GM10248 (cell line): Measurements from ENCODE around the gene GRIA1.

Source experiments
- CTCF ChIA-PET: fragments of 300-600 bp; sonication (Branson Sonifier 250); formaldehyde crosslinking; extraction: SDS; loops from one replicate; lab custom pipeline; 2021; ENCODE audit warnings: antibody characterized with exemption; lab: Yijun Ruan, JAX
- POLR2A ChIA-PET: fragments of 350-650 bp; sonication (Branson Sonifier 250); formaldehyde crosslinking; extraction: SDS; loops from one replicate; lab custom pipeline; 2020; ENCODE audit warnings: antibody characterized with exemption; lab: Yijun Ruan, JAX
- DNase-seq: peaks from one replicate; pipeline ENCODE4 v3.0.0; 2012; ENCODE audit errors: extremely low spot score
- CTCF ChIP-seq: IDR thresholded peaks from 2 replicates; pipeline ENCODE4 v1.5.1; 2012; ENCODE audit warnings: mild to moderate bottlenecking, low read depth; ENCODE audit errors: extremely low read depth, missing control alignments, control extremely low read depth

The GRIA1 gene

GRCh38 chr5:153558957-153559356 is 68.5 kb downstream of the GRIA1 start:
- no peak for DNase-seq
- ChIA-PET POLR2A (no interaction called here), CTCF (interaction anchor here (0.6 to 2.5 kb wide), 8 partner anchors 9 to 52 kb away, joined by 3 to 8 read pairs (median 4); no protein-coding TSS in a partner anchor)
- no peak for TF ChIP-seq CTCF

- DNase-seq = no peak
- POLR2A ChIA-PET = no interaction called here
- TF ChIP-seq CTCF = no peak
- CTCF ChIA-PET = interaction anchor here (1.8 to 2.5 kb wide), 5 partner anchors 8 to 16 kb away, joined by 4 to 8 read pairs (median 6); no protein-coding TSS in a partner anchor
Observed at GRCh38 chr5:153559926-153560325, 69.5 kb downstream of the GRIA1 start.

GRCh38 chr5:153562189-153562588 is 71.7 kb downstream of the GRIA1 start:
- DNase-seq = no peak
- ChIA-PET POLR2A (no interaction called here), CTCF (no interaction called here)
- no peak for TF ChIP-seq CTCF

- no peak for DNase-seq
- TF ChIP-seq CTCF = no peak
- POLR2A ChIA-PET = no interaction called here
- CTCF ChIA-PET = interaction anchor here (0.8 to 1.1 kb wide), 2 partner anchors 8 to 16 kb away, joined by 3 read pairs; no protein-coding TSS in a partner anchor
Observed at GRCh38 chr5:153565822-153566221, 75.4 kb downstream of the GRIA1 start.

GRCh38 chr5:153569036-153569435 is 78.6 kb downstream of the GRIA1 start:
- DNase-seq = no peak
- ChIA-PET POLR2A (no interaction called here), CTCF (interaction anchor here (2.1 kb wide), 1 partner anchor 12 kb away, joined by 5 read pairs; no protein-coding TSS in a partner anchor)
- no peak for TF ChIP-seq CTCF

- ChIA-PET CTCF (interaction anchor here (2.1 kb wide), 1 partner anchor 10 kb away, joined by 5 read pairs; no protein-coding TSS in a partner anchor), POLR2A (no interaction called here)
- TF ChIP-seq CTCF = no peak
- DNase-seq = no peak
Observed at GRCh38 chr5:153571162-153571561, 80.7 kb downstream of the GRIA1 start.
